ENCODE measurements around the gene PRKCB. TPM values are rescaled to one million over a fixed set of nuclear protein-coding genes. Genes with fewer than 3 reads are reported as not detected.

PRKCB gene
- total RNA-seq, 1 experiment from 2014 or later: not detected

- no TSS peak for BruUV-seq (replicated peaks)
- Mint-ChIP-seq H3K36me3 (ENCODE audit: insufficient read depth, unreplicated experiment) (no peaks in the 10 kb centered on the region), H3K27ac (ENCODE audit: low read depth, unreplicated experiment) (no peak overlapping the region), H3K27me3 (ENCODE audit: insufficient read depth, unreplicated experiment) (peaks cover 33% of the 10 kb centered on the region), H3K9me3 (ENCODE audit: unreplicated experiment) (peaks cover 9% of the 10 kb centered on the region), H3K4me3 (ENCODE audit: unreplicated experiment) (no peak overlapping the region), H3K4me1 (ENCODE audit: insufficient read depth, unreplicated experiment) (no peaks in the 10 kb centered on the region)
- TF ChIP-seq, protein P1, sequence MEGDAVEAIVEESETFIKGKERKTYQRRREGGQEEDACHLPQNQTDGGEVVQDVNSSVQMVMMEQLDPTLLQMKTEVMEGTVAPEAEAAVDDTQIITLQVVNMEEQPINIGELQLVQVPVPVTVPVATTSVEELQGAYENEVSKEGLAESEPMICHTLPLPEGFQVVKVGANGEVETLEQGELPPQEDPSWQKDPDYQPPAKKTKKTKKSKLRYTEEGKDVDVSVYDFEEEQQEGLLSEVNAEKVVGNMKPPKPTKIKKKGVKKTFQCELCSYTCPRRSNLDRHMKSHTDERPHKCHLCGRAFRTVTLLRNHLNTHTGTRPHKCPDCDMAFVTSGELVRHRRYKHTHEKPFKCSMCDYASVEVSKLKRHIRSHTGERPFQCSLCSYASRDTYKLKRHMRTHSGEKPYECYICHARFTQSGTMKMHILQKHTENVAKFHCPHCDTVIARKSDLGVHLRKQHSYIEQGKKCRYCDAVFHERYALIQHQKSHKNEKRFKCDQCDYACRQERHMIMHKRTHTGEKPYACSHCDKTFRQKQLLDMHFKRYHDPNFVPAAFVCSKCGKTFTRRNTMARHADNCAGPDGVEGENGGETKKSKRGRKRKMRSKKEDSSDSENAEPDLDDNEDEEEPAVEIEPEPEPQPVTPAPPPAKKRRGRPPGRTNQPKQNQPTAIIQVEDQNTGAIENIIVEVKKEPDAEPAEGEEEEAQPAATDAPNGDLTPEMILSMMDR (IDR thresholded peaks at IDR 0.05; ENCODE audit: unreplicated experiment): no peak
- intact Hi-C loops (cut with micrococcal nuclease): no loop called here
- no peak for DNase-seq (ENCODE audit: unreplicated experiment)
- ChIA-PET CTCF (no interaction called here), POLR2A (no interaction called here)
Observed at GRCh38 chr16:23976524-23976923, 140.7 kb downstream of the PRKCB start.

DNA sequence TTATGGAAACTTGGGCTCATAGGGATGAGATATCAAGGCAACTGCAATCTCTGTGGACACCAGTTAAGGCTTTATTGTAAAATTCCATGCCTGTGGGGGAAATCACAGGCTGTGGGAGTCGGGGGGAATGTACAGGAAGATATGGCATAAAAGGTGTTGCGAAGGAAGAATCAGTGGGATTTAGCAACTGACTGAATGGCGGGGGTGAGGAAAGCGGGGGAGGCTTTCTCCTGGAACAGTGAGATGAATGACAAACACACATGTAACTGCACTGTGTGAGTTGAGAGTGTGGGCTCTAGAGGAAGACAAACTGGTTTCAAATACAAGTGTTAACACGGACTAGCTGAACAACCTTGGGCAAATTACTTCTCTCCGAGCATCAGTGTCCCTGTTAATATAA, 143.7 kb downstream of the PRKCB start:
- CTCF ChIA-PET: interaction anchor here (1.2 kb wide), 1 partner anchor 96 kb away, joined by 3 read pairs; no protein-coding TSS in a partner anchor
- TF ChIP-seq, protein P1 (IDR thresholded peaks at IDR 0.05; ENCODE audit: unreplicated experiment): no peak
- no peak for DNase-seq (ENCODE audit: unreplicated experiment)
- Mint-ChIP-seq H3K9me3 (ENCODE audit: unreplicated experiment) (peaks cover 2% of the 10 kb centered on the region), H3K4me1 (ENCODE audit: insufficient read depth, unreplicated experiment) (no peaks in the 10 kb centered on the region), H3K27me3 (ENCODE audit: insufficient read depth, unreplicated experiment) (peaks cover 52% of the 10 kb centered on the region), H3K27ac (ENCODE audit: low read depth, unreplicated experiment) (no peak overlapping the region), H3K4me3 (ENCODE audit: unreplicated experiment) (no peak overlapping the region), H3K36me3 (ENCODE audit: insufficient read depth, unreplicated experiment) (no peaks in the 10 kb centered on the region)
- intact Hi-C loops (cut with micrococcal nuclease): no loop called here
- POLR2A ChIA-PET: no interaction called here
- BruUV-seq (replicated peaks): no TSS peak

GRCh38 chr16:23979982-23980381, 144.2 kb downstream of the PRKCB start:
- no peak overlapping the region for H3K27ac Mint-ChIP-seq (ENCODE audit: low read depth, unreplicated experiment)
- no peaks in the 10 kb centered on the region for H3K36me3 Mint-ChIP-seq (ENCODE audit: insufficient read depth, unreplicated experiment)
- TF ChIP-seq, protein P1 (IDR thresholded peaks at IDR 0.05; ENCODE audit: unreplicated experiment): no peak
- H3K4me1 Mint-ChIP-seq (ENCODE audit: insufficient read depth, unreplicated experiment): no peaks in the 10 kb centered on the region
- intact Hi-C loops (cut with micrococcal nuclease): no loop called here
- H3K9me3 Mint-ChIP-seq (ENCODE audit: unreplicated experiment): no peaks in the 10 kb centered on the region
- BruUV-seq (replicated peaks): no TSS peak
- H3K27me3 Mint-ChIP-seq (ENCODE audit: insufficient read depth, unreplicated experiment): peaks cover 58% of the 10 kb centered on the region
- H3K4me3 Mint-ChIP-seq (ENCODE audit: unreplicated experiment): no peak overlapping the region
- ChIA-PET CTCF (interaction anchor here (0.8 kb wide), 2 partner anchors 15 to 44 kb away, joined by 3 read pairs; no protein-coding TSS in a partner anchor), POLR2A (no interaction called here)
- DNase-seq (ENCODE audit: unreplicated experiment): no peak

- Mint-ChIP-seq H3K9me3 (ENCODE audit: unreplicated experiment) (no peaks in the 10 kb centered on the region), H3K36me3 (ENCODE audit: insufficient read depth, unreplicated experiment) (no peaks in the 10 kb centered on the region), H3K27me3 (ENCODE audit: insufficient read depth, unreplicated experiment) (peaks cover 62% of the 10 kb centered on the region), H3K27ac (ENCODE audit: low read depth, unreplicated experiment) (no peak overlapping the region), H3K4me1 (ENCODE audit: insufficient read depth, unreplicated experiment) (no peaks in the 10 kb centered on the region), H3K4me3 (ENCODE audit: unreplicated experiment) (no peak overlapping the region)
- CTCF ChIA-PET: no interaction called here
- intact Hi-C loops (cut with micrococcal nuclease): no loop called here
- TF ChIP-seq, protein P1 (IDR thresholded peaks at IDR 0.05; ENCODE audit: unreplicated experiment): no peak
- no peak for DNase-seq (ENCODE audit: unreplicated experiment)
- POLR2A ChIA-PET: interaction anchor here (0.7 kb wide), 1 partner anchor 12 kb away, joined by 4 read pairs; no protein-coding TSS in a partner anchor
- BruUV-seq (replicated peaks): no TSS peak
Observed at GRCh38 chr16:23981429-23982399, 145.9 kb downstream of the PRKCB start.
